ENCODE results near the gene CYTH1. TPM values are rescaled to one million over a fixed set of nuclear protein-coding genes. Genes with fewer than 3 reads are reported as not detected.

CYTH1 gene
- total RNA-seq, 1 experiment from 2014 or later, result 29.6 TPM

DNA sequence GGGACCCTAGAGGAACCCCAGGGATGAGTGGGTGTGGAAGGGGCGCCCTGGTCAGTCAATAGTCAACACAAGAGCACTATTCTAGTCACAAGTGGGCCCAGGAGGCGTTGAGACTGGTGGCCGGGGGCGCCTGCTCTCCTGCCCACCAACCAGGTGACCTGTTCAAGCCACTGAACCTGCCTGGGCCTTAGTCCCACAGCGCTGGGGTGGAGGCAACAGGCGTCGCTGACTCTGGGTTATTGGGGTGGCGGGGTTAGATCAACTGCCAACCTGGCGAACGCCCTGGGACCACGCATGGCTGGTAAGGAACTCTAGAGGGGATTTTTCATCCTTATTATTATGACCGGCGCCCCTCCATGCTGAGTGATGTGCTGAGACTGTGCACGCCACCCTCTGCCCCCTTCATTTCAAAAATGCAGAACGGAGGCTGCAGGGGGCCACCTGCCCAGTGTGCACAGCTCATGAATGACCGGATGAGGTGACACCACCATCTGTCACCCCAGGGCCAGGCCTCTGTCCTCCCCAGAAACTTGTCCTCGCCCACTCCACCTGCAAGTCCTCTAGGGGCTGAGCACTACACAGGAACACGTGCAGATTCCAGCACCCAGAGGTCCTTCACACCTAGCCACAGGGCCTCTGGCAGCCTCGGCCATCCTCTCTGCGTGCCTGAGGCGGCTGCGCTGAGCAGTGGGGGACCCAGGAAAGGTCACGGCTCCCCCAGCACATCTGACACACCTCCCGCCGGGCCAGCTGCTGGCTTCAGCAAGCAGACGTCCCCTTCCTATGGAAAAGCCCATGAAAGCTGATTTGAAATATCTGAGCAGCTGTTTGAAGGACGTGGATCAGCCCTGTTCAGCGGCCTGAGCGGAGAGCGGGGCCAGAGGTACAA lies 153.3 kb downstream of the CYTH1 start:
- no peak for DNase-seq
- no peaks in the 10 kb centered on the region for H3K9me3 ChIP-seq
- H3K27me3 ChIP-seq (replicated peaks; ENCODE audit: control insufficient read depth, insufficient read depth, low read length), result no peaks in the 10 kb centered on the region
- intact Hi-C loops (cut with micrococcal nuclease; ENCODE audit: unreplicated experiment), result no loop called here
- ChIA-PET POLR2A (no interaction called here), CTCF (interaction anchor here (1.0 kb wide), 1 partner anchor 79 kb away, joined by 3 read pairs; no protein-coding TSS in a partner anchor)
- H3K4me1 ChIP-seq, result no peaks in the 10 kb centered on the region
- H3K36me3 ChIP-seq (ENCODE audit: control insufficient read depth, insufficient read depth, low read length), result no peaks in the 10 kb centered on the region
- TF ChIP-seq, protein P1, sequence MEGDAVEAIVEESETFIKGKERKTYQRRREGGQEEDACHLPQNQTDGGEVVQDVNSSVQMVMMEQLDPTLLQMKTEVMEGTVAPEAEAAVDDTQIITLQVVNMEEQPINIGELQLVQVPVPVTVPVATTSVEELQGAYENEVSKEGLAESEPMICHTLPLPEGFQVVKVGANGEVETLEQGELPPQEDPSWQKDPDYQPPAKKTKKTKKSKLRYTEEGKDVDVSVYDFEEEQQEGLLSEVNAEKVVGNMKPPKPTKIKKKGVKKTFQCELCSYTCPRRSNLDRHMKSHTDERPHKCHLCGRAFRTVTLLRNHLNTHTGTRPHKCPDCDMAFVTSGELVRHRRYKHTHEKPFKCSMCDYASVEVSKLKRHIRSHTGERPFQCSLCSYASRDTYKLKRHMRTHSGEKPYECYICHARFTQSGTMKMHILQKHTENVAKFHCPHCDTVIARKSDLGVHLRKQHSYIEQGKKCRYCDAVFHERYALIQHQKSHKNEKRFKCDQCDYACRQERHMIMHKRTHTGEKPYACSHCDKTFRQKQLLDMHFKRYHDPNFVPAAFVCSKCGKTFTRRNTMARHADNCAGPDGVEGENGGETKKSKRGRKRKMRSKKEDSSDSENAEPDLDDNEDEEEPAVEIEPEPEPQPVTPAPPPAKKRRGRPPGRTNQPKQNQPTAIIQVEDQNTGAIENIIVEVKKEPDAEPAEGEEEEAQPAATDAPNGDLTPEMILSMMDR (IDR thresholded peaks at IDR 0.05; ENCODE audit: insufficient read depth in 1 of 2, low read depth in 1 of 2, low read length in 1 of 2, severe bottlenecking in 1 of 2, unreplicated experiment in 1 of 2), result no peak
- no TSS peak for BruUV-seq (replicated peaks)
- no peak overlapping the region for H3K27ac Mint-ChIP-seq (ENCODE audit: unreplicated experiment)
- H3K36me3 Mint-ChIP-seq (ENCODE audit: insufficient read depth, unreplicated experiment), result no peaks in the 10 kb centered on the region
- H3K27me3 Mint-ChIP-seq (ENCODE audit: insufficient read depth, unreplicated experiment), result peaks cover 2% of the 10 kb centered on the region
- H3K4me3 ChIP-seq (ENCODE audit: low read depth, low read length), result no peak overlapping the region
- no peaks in the 10 kb centered on the region for H3K9me3 Mint-ChIP-seq (ENCODE audit: unreplicated experiment)
- no peaks in the 10 kb centered on the region for H3K4me1 Mint-ChIP-seq (ENCODE audit: low read depth, unreplicated experiment)
- no peak overlapping the region for H3K4me3 Mint-ChIP-seq (ENCODE audit: unreplicated experiment)

DNA sequence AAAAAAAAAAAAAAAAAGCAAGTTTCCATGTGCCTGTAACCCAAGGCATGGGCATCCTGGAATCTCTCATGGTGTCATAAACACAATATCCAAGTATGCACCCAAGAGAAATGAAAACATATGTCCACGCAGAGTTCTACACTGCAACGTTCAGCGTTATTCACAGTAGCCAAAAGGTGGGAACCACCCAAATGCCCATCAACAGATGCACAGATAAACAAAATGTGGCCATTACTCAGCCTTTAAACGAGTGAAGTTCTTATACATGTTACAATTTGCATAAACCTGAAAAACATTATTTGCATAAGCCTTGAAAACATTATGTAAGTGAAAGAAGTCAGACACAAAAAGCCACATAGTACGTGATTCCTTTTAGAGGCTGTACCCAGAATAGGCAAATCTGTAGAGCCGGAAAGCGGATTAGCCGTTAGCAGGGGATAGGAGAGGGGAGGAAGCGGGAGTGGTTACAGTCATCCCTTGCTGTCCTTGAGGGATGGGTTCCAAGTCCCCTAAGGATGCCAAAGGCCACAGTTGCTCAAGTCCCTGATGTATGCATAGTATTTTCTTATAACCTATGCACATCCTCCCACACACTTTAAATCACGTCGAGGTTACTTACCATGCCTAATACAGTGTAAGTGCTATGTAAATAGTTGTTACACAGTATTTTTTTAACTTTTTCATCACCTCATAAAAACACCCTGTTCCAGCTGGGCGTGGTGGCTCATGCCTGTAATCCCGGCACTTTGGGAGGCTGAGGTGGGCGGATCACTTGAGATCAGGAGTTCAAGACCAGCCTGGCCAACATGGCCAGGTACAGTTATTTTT lies 157.5 kb downstream of the CYTH1 start:
- POLR2A ChIA-PET, result no interaction called here
- no peak for DNase-seq
- no peak overlapping the region for H3K27ac Mint-ChIP-seq (ENCODE audit: unreplicated experiment)
- intact Hi-C loops (cut with micrococcal nuclease; ENCODE audit: unreplicated experiment), result no loop called here
- no peaks in the 10 kb centered on the region for H3K36me3 Mint-ChIP-seq (ENCODE audit: insufficient read depth, unreplicated experiment)
- TF ChIP-seq, protein P1 (IDR thresholded peaks at IDR 0.05; ENCODE audit: insufficient read depth in 1 of 2, low read depth in 1 of 2, low read length in 1 of 2, severe bottlenecking in 1 of 2, unreplicated experiment in 1 of 2), result no peak
- no peaks in the 10 kb centered on the region for H3K4me1 ChIP-seq
- no peaks in the 10 kb centered on the region for H3K27me3 ChIP-seq (replicated peaks; ENCODE audit: control insufficient read depth, insufficient read depth, low read length)
- no peak overlapping the region for H3K4me3 Mint-ChIP-seq (ENCODE audit: unreplicated experiment)
- no peaks in the 10 kb centered on the region for H3K4me1 Mint-ChIP-seq (ENCODE audit: low read depth, unreplicated experiment)
- no TSS peak for BruUV-seq (replicated peaks)
- CTCF ChIA-PET, result no interaction called here
- peaks cover 2% of the 10 kb centered on the region for H3K27me3 Mint-ChIP-seq (ENCODE audit: insufficient read depth, unreplicated experiment)
- H3K9me3 ChIP-seq, result peaks cover 3% of the 10 kb centered on the region; the same call in 1 of the 2 replicates
- H3K36me3 ChIP-seq (ENCODE audit: control insufficient read depth, insufficient read depth, low read length), result no peaks in the 10 kb centered on the region
- no peaks in the 10 kb centered on the region for H3K9me3 Mint-ChIP-seq (ENCODE audit: unreplicated experiment)
- no peak overlapping the region for H3K4me3 ChIP-seq (ENCODE audit: low read depth, low read length)

Other genes starting within 250 kb of the CYTH1 start
- 0.23 and 0.32 TPM in 2 replicates for gene DNAH17, start 204.9 kb downstream of the CYTH1 start, total RNA-seq (2022)
- gene USP36, start 58.5 kb upstream of the CYTH1 start, total RNA-seq (2022), result 103 and 108 TPM in 2 replicates
- gene CEP295NL, start 120.9 kb upstream of the CYTH1 start, total RNA-seq (2022), result 1.7 and 2.0 TPM in 2 replicates
- 63.8 and 70.1 TPM in 2 replicates for gene TIMP2, start 143.1 kb upstream of the CYTH1 start, total RNA-seq (2022)
- 65.4 and 68.1 TPM in 2 replicates for gene LGALS3BP, start 197.7 kb upstream of the CYTH1 start, total RNA-seq (2022)
- 68.9 and 86.4 TPM in 2 replicates for gene CANT1, start 227.5 kb upstream of the CYTH1 start, total RNA-seq (2022)
- 16.1 and 19.9 TPM in 2 replicates for gene C1QTNF1, start 241.9 kb upstream of the CYTH1 start, total RNA-seq (2022)